ENCODE measurements around the gene ACBD4. TPM values are rescaled to one million over a fixed set of nuclear protein-coding genes. Genes with fewer than 3 reads are reported as not detected.

Gene ACBD4, protein sequence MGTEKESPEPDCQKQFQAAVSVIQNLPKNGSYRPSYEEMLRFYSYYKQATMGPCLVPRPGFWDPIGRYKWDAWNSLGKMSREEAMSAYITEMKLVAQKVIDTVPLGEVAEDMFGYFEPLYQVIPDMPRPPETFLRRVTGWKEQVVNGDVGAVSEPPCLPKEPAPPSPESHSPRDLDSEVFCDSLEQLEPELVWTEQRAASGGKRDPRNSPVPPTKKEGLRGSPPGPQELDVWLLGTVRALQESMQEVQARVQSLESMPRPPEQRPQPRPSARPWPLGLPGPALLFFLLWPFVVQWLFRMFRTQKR
- total RNA-seq (2014; rRNA removed; shearing (Covaris generic)): 0.49 and 6.1 TPM in 2 replicates

DNA sequence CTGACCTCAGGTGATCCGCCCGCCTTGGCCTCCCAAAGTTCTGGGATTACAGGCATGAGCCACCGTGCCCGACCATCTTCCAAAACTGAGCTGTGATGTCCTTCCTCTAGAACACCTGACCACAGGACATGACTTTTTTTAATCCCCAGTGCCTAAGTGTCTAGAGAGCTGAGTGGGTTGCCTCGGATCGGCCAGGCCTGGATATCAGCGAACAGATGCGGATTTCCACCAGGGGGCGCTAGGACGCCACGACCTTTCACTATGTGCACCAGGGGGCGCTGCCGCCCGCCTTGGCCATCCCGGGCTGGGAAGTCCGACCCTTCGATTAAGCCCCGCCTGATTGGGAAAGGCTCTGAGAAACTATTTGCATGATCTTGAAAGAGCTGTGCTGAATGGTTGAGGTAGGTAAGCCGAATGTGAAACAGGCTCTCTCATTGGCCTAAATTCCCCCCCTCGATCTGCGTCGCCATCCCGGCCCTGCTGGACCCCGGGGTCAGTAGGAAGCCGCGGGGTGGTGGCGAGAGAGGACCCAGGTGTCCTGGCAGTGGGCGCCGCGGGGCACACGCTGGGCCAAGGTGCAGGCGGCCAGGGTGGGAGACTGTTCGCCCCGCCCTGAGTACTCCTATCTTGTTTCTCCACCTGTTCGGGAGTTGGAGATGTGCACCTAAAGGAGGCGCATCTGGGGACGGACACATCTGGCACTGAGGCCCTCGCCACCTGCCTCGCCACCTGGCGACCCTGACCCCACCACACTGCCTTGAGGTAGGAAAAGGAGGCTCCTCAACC lies at the start of gene ACBD4:
Gene ACBD4 (plus strand): TSS at position 496 of the 786 bp plus-strand sequence. CDS start 458 bp downstream, outside the sequence.
- in situ Hi-C loops (cut with HindIII; ENCODE audit: low sequenced_read_pairs): no loop called here
- peak; percentile 99 for DNase-seq (ENCODE audit: low spot score)

GRCh38 chr17:45086391-45086790 lies 49.1 kb upstream of the ACBD4 start:
- DNase-seq (ENCODE audit: low spot score): no peak
- in situ Hi-C loops (cut with HindIII; ENCODE audit: low sequenced_read_pairs): no loop called here

- no peak for DNase-seq (ENCODE audit: low spot score)
- in situ Hi-C loops (cut with HindIII; ENCODE audit: low sequenced_read_pairs): no loop called here
Measured at GRCh38 chr17:45086865-45087503, 48.5 kb upstream of the ACBD4 start.

DNA sequence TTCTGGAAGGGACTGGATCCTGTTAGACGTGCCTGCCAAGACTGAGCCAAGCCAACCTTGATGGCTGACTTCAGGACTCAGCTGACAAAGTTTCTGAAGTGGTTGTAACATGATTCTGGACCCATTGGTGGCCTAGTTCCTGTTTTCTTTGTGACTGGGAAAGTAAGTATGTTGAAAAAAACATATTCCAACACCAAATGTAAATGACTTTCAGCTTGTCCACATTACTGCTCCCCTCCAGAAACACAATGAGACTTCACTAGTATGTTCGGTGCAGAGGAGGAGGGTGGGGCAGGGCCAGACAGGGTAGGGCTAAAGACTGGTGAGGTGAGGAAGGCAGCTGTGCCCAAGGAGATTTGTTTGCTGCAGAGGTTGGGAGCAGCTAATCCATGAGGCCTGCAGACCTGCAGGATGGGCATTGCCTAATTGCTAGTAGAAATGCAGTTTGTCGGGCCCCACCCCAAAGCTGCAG lies 47.9 kb upstream of the ACBD4 start:
- DNase-seq (ENCODE audit: low spot score): no peak
- in situ Hi-C loops (cut with HindIII; ENCODE audit: low sequenced_read_pairs): no loop called here

DNA sequence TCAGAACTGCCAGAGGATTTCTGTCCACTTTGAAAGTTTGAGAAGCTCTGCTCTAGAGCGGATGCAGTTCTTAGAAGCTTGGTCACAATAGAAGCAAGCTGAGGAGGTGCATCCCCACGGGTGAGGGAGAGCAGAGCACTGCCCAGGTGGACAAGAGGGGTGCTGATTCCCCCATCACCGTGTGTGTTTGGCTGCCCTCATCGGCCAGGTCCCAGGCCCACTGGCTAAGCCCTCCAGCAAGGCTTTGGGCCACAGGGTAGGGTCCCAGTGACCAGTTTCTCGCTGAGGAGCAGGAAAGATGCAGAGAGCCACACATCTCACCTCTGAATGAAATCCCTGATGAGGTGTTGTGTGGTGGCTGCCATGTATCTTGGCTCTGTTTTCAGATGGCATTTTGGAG lies 47.5 kb upstream of the ACBD4 start:
- no peak for DNase-seq (ENCODE audit: low spot score)
- in situ Hi-C loops (cut with HindIII; ENCODE audit: low sequenced_read_pairs): no loop called here

DNA sequence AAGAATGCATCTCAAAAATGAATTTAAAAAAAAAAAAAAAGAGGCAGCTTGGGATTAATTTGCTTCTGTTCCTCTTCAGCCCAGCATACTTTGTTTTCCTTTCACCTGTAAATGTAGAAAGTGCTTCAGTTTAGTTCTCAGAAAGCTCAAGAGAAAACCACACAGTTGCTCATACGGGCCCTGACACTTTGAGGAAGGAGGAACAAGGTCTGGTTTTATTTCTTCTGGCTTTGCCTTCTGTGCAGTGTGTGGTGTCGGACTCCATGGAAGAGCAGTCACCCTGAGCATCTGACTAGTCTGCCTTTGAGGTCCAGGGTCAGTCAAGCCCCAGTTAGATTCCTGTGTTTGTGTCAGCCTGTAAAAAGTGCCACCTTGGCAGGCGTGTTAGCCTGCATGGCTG lies 46.7 kb upstream of the ACBD4 start:
- no peak for DNase-seq (ENCODE audit: low spot score)
- in situ Hi-C loops (cut with HindIII; ENCODE audit: low sequenced_read_pairs): no loop called here

DNA sequence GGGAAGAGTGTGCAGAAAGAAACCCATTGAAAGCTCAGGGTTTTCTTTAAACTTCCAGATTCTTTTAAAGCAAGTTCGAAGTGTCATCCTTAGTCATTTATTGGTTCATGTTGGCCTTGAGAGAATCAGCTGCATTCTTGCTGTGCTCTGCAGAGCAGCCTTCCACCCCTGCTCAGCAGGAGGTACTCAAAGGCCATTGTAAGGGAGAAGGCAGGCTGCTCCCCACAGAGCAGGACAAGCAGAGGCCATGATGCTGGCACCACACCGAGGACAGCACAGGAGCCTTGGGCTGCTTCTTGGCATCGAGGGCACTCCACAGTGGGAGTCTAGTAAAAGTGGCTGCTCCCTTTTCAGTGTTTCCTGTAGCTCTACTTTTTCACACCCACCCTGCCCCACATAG lies 44.8 kb upstream of the ACBD4 start:
- in situ Hi-C loops (cut with HindIII; ENCODE audit: low sequenced_read_pairs): no loop called here
- no peak for DNase-seq (ENCODE audit: low spot score)

DNA sequence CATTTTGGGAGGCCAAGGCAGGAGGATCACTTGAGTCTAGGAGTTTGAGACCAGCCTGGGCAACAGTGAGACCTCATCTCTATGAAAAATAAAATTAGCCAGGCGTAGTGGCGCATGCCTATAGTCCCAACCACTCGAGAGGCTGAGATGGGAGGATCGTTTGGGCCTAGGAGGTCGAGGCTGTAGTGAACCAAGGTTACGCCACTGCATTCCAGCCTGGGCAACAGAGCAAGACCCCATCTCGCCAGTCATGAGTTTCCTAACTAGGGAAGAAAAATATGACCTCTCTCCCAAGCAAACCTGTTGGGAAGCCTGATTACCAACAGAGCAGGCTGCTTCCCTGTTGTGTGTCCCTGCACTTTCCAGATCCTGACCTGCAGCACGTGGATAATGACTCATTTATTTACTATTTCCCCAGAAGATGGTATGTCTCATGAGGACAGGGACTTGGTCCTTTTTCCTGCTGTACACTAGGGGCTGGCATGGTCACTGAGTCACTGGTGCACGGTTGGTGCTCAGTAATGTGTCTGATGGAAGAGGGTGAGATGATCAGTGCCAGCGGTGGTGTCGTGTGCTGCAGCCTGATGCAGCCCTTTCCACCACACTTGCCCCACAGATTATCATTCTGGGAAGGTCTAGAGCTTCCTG lies 43.6 kb upstream of the ACBD4 start:
- DNase-seq (ENCODE audit: low spot score): no peak
- in situ Hi-C loops (cut with HindIII; ENCODE audit: low sequenced_read_pairs): no loop called here

GRCh38 chr17:45092911-45093430 lies 42.5 kb upstream of the ACBD4 start:
- DNase-seq (ENCODE audit: low spot score): peak; percentile 66
- in situ Hi-C loops (cut with HindIII; ENCODE audit: low sequenced_read_pairs): no loop called here

DNA sequence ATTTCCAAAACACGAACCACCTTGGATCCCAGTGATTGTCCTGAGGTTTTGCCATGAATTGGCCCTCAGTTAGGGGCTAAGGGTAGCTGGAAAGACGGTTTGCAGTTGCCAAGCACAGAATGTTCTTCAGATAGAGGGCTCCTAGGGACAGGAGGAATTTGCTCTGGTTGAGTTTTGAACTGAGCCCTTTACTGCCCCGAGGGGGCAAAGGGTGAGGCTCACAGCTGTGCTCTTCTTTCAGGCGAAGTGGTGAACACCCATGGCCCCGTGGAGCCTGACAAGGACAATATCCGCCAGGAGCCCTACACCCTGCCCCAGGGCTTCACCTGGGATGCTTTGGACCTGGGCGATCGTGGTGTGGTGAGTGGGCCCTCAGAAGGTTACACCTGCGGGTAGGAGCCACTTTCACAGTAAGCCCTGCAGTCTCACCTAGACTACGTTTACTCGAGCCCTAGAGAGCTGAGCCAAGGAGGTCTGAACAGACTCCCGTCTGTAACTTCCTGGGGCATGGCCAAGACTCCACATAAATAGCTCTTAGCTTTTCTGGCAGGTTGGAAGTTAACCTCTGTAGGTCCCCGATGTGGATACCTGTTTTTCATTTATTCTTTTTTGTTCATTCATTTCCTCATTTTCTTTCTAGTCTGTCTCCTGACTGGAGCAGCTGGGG lies 41.9 kb upstream of the ACBD4 start:
- in situ Hi-C loops (cut with HindIII; ENCODE audit: low sequenced_read_pairs): no loop called here
- DNase-seq (ENCODE audit: low spot score): peak; percentile 41

- in situ Hi-C loops (cut with HindIII; ENCODE audit: low sequenced_read_pairs): no loop called here
- DNase-seq (ENCODE audit: low spot score): peak; percentile 32
Measured at GRCh38 chr17:45096141-45096540, 39.3 kb upstream of the ACBD4 start.

- in situ Hi-C loops (cut with HindIII; ENCODE audit: low sequenced_read_pairs): no loop called here
- DNase-seq (ENCODE audit: low spot score): no peak
Measured at GRCh38 chr17:45096926-45097325, 38.6 kb upstream of the ACBD4 start.

GRCh38 chr17:45098081-45098868 lies 37.2 kb upstream of the ACBD4 start:
- no peak for DNase-seq (ENCODE audit: low spot score)

DNA sequence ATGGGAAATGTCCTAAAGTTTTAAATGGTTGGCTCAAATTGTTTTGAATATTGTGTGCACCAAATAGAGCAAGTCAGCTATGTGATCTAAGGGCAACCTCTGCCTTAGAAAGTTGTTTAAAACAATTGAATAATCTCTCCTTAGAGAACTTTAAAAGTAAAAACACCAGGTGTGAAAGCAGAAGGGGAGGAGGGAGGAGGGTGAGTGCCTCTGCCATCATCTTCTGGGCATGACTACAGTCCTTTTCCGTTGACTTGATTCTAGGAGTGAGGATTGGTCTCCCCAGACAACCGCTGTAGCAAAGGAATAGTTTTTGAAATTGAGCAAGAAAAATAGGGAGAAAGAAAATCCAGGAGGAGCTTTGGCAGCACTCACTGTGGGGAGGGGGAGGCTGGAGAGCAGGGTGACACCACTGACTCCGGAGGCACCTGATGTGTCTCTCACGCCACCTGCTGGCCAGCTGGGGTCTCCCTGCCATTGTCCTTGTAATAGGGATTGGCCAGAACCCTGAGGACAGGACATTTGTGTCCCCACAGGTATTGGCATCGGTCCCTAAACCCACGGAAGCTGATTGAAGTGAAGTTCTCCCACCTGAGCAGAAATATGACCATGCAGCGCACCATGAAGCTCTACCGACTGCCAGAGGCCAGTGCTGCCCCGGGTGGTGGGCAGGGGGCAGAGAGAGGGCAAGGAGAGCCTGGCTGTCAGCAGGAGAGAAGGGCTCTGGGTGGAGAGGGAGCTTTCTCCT lies 36.4 kb upstream of the ACBD4 start:
- in situ Hi-C loops (cut with HindIII; ENCODE audit: low sequenced_read_pairs): no loop called here
- DNase-seq (ENCODE audit: low spot score): peak; percentile 96

More at GRCh38 chr17:45098081-45098868, 37.2 kb upstream of the ACBD4 start:
- in situ Hi-C loops (cut with HindIII; ENCODE audit: low sequenced_read_pairs): no loop called here

DNA sequence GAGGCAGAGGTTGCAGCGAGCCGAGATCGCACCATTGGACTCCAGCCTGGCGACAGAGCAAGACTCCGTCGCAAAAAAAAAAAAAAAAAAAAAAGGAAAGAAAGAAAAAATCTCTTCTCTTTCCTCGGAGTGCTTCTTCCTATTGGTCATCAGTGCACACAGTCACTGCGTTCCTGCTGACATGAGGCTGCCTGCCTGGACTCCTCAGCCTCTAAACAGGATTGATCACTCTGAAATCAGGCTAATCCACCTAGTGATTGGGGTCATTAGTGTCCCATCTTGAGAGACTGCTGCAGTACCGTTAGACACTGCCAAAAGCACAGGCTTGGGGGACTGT lies 34.0 kb upstream of the ACBD4 start:
- no peak for DNase-seq (ENCODE audit: low spot score)
- in situ Hi-C loops (cut with HindIII; ENCODE audit: low sequenced_read_pairs): no loop called here

- DNase-seq (ENCODE audit: low spot score): no peak
Measured at GRCh38 chr17:45101883-45102811, 33.3 kb upstream of the ACBD4 start.

More at GRCh38 chr17:45101883-45102811, 33.3 kb upstream of the ACBD4 start:
- in situ Hi-C loops (cut with HindIII; ENCODE audit: low sequenced_read_pairs): no loop called here

Measured in G401 (cell line).